ENCODE measurements around the gene HLA-A. TPM values are rescaled to one million over a fixed set of nuclear protein-coding genes. Genes with fewer than 3 reads are reported as not detected.

The HLA-A gene
- total and polyA plus RNA-seq, 2 of the 13 experiments (the other 11 are each of a cell fraction or from before 2014, with no cell fraction given), result 345 to 527 TPM

DNA sequence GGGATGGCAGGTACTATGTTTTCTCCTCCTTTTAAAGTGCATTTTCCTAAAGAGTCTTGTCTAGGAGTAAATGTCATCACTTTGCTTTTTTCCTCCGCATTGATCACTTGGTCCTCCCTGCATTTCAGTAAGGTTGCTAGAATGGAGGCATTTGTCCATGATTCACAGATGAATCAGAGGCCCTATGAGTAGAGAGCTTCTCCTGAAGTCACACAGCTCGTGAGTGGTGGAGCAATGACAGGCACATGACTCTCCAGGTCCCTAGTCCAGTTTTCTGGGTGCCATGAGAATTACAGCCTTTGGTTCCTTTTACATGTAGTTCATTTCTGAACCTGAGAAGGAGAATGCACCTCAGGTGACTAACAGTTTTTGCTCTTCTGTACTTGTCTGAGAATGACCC lies 50.5 kb downstream of the HLA-A start:
- in situ Hi-C loops (cut with HindIII; ENCODE audit: extremely low pct_ligation_motif_present, low pct_unique_long_range_greater_than_20kb), result no loop called here
- TF ChIP-seq FOSL2 (CRISPR knock-in tag; IDR thresholded peaks at IDR 0.05), result 0 out of 2 replicates have a peak, but pooled peaks have one; percentile 10
- TF ChIP-seq NFE2L2 (IDR thresholded peaks at IDR 0.05; ENCODE audit: low read length), result no peak
- no peak for TF ChIP-seq FOXA1 (IDR thresholded peaks at IDR 0.05)
- no peak for TF ChIP-seq FOXA1 (CRISPR knock-in tag; IDR thresholded peaks at IDR 0.05)
- Histone ChIP-seq H4K20me1 (ENCODE audit: insufficient read depth, low read length) (no peaks in the 10 kb centered on the region), H3K27ac (ENCODE audit: extremely low read length, insufficient read depth, low read length) (no peak overlapping the region), H3K4me2 (ENCODE audit: low read depth, low read length) (no peak overlapping the region), H2AFZ (ENCODE audit: low read length) (no peak overlapping the region), H3K4me3 (replicated peaks in 1 of 3; ENCODE audit: insufficient read depth in 1 of 3, low read depth in 2 of 3, low read length in 3 of 3) (no peak overlapping the region), H3K4me1 (ENCODE audit: insufficient read depth, low read length) (no peaks in the 10 kb centered on the region), H3K27me3 (ENCODE audit: control insufficient read depth in 1 of 2, insufficient read depth in 2 of 2, low read length in 2 of 2) (no peaks in the 10 kb centered on the region; a peak in 1 of 5 replicates), H3K9ac (ENCODE audit: insufficient read depth, low read depth, low read length) (no peak overlapping the region), H3K36me3 (replicated peaks in 1 of 2; ENCODE audit: control insufficient read depth in 1 of 2, insufficient read depth in 2 of 2, low read length in 2 of 2) (no peaks in the 10 kb centered on the region), H3K79me2 (ENCODE audit: insufficient read depth, low read length) (no peaks in the 10 kb centered on the region), H3K9me3 (ENCODE audit: low read length) (no peaks in the 10 kb centered on the region)
- no TSS peak for BruUV-seq (replicated peaks)
- intact Hi-C loops (cut with micrococcal nuclease; ENCODE audit: unreplicated experiment), result no loop called here
- POLR2A ChIA-PET, result no interaction called here
- FAIRE-seq (no peak), DNase-seq (ENCODE audit: low spot score) (no peak), ATAC-seq (no peak; the same call in 2 of the 3 replicates)
- CTCF ChIA-PET (ENCODE audit: low intra/inter-chr PET ratio, low total read pairs), result no interaction called here
- 54% methylated on average over 2 of the region's 2 CpGs for WGBS (ENCODE audit: low lambda C conversion rate)

- no TSS peak for BruUV-seq (replicated peaks)
- DNase-seq (ENCODE audit: low spot score) (no peak), FAIRE-seq (no peak), ATAC-seq (no peak; the same call in 1 of the 3 replicates)
- POLR2A ChIA-PET, result no interaction called here
- intact Hi-C loops (cut with micrococcal nuclease; ENCODE audit: unreplicated experiment), result no loop called here
- Histone ChIP-seq H3K36me3 (replicated peaks in 1 of 2; ENCODE audit: control insufficient read depth in 1 of 2, insufficient read depth in 2 of 2, low read length in 2 of 2) (no peaks in the 10 kb centered on the region), H3K9ac (ENCODE audit: insufficient read depth, low read depth, low read length) (no peak overlapping the region), H3K27me3 (ENCODE audit: control insufficient read depth in 1 of 2, insufficient read depth in 2 of 2, low read length in 2 of 2) (no peaks in the 10 kb centered on the region; a peak in 1 of 5 replicates), H2AFZ (ENCODE audit: low read length) (no peak overlapping the region), H3K79me2 (ENCODE audit: insufficient read depth, low read length) (no peaks in the 10 kb centered on the region), H3K4me3 (replicated peaks in 1 of 3; ENCODE audit: insufficient read depth in 1 of 3, low read depth in 2 of 3, low read length in 3 of 3) (no peak overlapping the region), H4K20me1 (ENCODE audit: insufficient read depth, low read length) (no peaks in the 10 kb centered on the region), H3K27ac (ENCODE audit: extremely low read length, insufficient read depth, low read length) (no peak overlapping the region), H3K4me1 (ENCODE audit: insufficient read depth, low read length) (no peaks in the 10 kb centered on the region), H3K9me3 (ENCODE audit: low read length) (no peaks in the 10 kb centered on the region), H3K4me2 (ENCODE audit: low read depth, low read length) (no peak overlapping the region)
- in situ Hi-C loops (cut with HindIII; ENCODE audit: extremely low pct_ligation_motif_present, low pct_unique_long_range_greater_than_20kb), result no loop called here
- TF ChIP-seq ZFP90 (CRISPR knock-in tag; IDR thresholded peaks at IDR 0.05; ENCODE audit: borderline replicate concordance) (no peak), ZNF432 (CRISPR knock-in tag; IDR thresholded peaks at IDR 0.05; ENCODE audit: borderline replicate concordance) (no peak), ZNF225 (CRISPR knock-in tag; IDR thresholded peaks at IDR 0.05) (no peak), ZBTB7B (CRISPR knock-in tag; IDR thresholded peaks at IDR 0.05) (no peak), ZNF451 (CRISPR knock-in tag; IDR thresholded peaks at IDR 0.05) (no peak), HMG20A (CRISPR knock-in tag; IDR thresholded peaks at IDR 0.05; ENCODE audit: borderline replicate concordance) (no peak), ZC3H13 (CRISPR knock-in tag; IDR thresholded peaks at IDR 0.05) (no peak), ZNF550 (CRISPR knock-in tag; IDR thresholded peaks at IDR 0.05; ENCODE audit: borderline replicate concordance) (no peak), SNRNP70 (IDR thresholded peaks at IDR 0.05; ENCODE audit: low read depth, low read length) (no peak), RAD51 (IDR thresholded peaks at IDR 0.05; ENCODE audit: borderline replicate concordance) (no peak), KMT2A (CRISPR knock-in tag; IDR thresholded peaks at IDR 0.05) (no peak), ZNF207 (IDR thresholded peaks at IDR 0.05; ENCODE audit: borderline replicate concordance) (no peak), CBFB (CRISPR knock-in tag; IDR thresholded peaks at IDR 0.05) (no peak), ZNF570 (CRISPR knock-in tag; IDR thresholded peaks at IDR 0.05; ENCODE audit: borderline replicate concordance) (no peak), HOXD1 (CRISPR knock-in tag; IDR thresholded peaks at IDR 0.05) (no peak), FOSL2 (CRISPR knock-in tag; IDR thresholded peaks at IDR 0.05) (no peak), ZNF546 (CRISPR knock-in tag; conservative IDR thresholded peaks at IDR 0.05) (no peak)
- TF ChIP-seq, protein P1, sequence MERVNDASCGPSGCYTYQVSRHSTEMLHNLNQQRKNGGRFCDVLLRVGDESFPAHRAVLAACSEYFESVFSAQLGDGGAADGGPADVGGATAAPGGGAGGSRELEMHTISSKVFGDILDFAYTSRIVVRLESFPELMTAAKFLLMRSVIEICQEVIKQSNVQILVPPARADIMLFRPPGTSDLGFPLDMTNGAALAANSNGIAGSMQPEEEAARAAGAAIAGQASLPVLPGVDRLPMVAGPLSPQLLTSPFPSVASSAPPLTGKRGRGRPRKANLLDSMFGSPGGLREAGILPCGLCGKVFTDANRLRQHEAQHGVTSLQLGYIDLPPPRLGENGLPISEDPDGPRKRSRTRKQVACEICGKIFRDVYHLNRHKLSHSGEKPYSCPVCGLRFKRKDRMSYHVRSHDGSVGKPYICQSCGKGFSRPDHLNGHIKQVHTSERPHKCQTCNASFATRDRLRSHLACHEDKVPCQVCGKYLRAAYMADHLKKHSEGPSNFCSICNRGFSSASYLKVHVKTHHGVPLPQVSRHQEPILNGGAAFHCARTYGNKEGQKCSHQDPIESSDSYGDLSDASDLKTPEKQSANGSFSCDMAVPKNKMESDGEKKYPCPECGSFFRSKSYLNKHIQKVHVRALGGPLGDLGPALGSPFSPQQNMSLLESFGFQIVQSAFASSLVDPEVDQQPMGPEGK (CRISPR knock-in tag; IDR thresholded peaks at IDR 0.05), result no peak
- CTCF ChIA-PET (ENCODE audit: low intra/inter-chr PET ratio, low total read pairs), result no interaction called here
- WGBS (ENCODE audit: low lambda C conversion rate), result 49% methylated on average over 5 of the region's 5 CpGs
Measured at GRCh38 chr6:29994826-29995225, 52.5 kb downstream of the HLA-A start.

Data from HepG2 (cell line).